ENCODE data around the gene NKAP. TPM values are rescaled to one million over a fixed set of nuclear protein-coding genes. Genes with fewer than 3 reads are reported as not detected.

NKAP gene
- total RNA-seq, 1 donor, result 4.3 TPM

DNA sequence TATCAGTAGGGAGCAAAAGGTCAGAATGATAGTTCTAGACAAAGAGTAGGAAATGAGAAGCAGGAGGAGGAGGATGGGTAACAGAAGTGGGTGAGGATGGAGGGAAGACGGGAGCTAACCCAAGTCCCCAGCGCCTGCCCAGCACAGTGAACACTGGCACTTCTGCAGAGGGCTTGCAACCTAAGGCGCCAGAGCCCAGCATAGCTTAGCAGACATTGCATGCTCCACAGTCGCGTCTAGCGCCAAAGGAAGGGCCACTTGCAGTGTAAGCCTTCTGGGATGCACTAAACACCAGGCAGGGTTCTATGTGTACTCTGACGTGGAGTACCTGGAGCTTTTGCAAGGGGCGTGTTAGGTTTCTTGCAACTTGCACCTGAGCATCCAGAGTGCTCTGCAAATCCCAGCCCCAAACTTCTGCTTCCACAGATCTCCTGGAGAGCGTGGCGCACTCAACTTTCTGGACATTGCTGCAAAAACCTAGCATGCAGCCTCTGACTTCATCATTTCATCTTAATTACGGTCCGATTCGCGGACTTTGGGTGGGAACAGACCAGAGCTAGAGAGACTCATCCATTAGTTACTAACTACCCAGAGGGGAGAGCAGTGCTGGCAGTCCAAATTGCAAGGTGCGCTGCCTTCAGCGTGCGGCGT is 46.5 kb upstream of the NKAP start:
- no peak overlapping the region for H2AFZ ChIP-seq (ENCODE audit: low read length)
- DNase-seq (ENCODE audit: insufficient read length, low spot score, missing footprints), result no peak
- no peak overlapping the region for H3K4me3 ChIP-seq (ENCODE audit: insufficient read depth, low read length)
- H3K79me2 ChIP-seq (ENCODE audit: insufficient read depth, low read length), result no peaks in the 10 kb centered on the region
- H3K4me1 ChIP-seq (ENCODE audit: insufficient read depth, low read length), result no peaks in the 10 kb centered on the region
- TF ChIP-seq CTCF (IDR thresholded peaks at IDR 0.05; ENCODE audit: extremely low read depth, low read depth, low read length), result no peak
- no peak overlapping the region for H3K27ac ChIP-seq (ENCODE audit: low read depth, low read length)
- H4K20me1 ChIP-seq (ENCODE audit: insufficient read depth, low read length), result no peaks in the 10 kb centered on the region
- no peaks in the 10 kb centered on the region for H3K9me3 ChIP-seq (ENCODE audit: low read depth, low read length)
- H3K27me3 ChIP-seq (ENCODE audit: insufficient read depth, low read length), result peaks cover 38% of the 10 kb centered on the region
- no peak overlapping the region for H3K4me2 ChIP-seq (ENCODE audit: insufficient read depth, low read length)
- H3K36me3 ChIP-seq (ENCODE audit: insufficient read depth, low read length), result no peaks in the 10 kb centered on the region

GRCh38 chrX:119986203-119986602 is 42.7 kb upstream of the NKAP start:
- Histone ChIP-seq H3K27ac (ENCODE audit: low read depth, low read length) (no peak overlapping the region), H3K9me3 (ENCODE audit: low read depth, low read length) (no peaks in the 10 kb centered on the region), H3K27me3 (ENCODE audit: insufficient read depth, low read length) (peaks cover 11% of the 10 kb centered on the region), H3K4me2 (ENCODE audit: insufficient read depth, low read length) (no peak overlapping the region), H3K79me2 (ENCODE audit: insufficient read depth, low read length) (no peaks in the 10 kb centered on the region), H2AFZ (ENCODE audit: low read length) (no peak overlapping the region), H3K4me3 (ENCODE audit: insufficient read depth, low read length) (no peak overlapping the region), H4K20me1 (ENCODE audit: insufficient read depth, low read length) (no peaks in the 10 kb centered on the region), H3K36me3 (ENCODE audit: insufficient read depth, low read length) (no peaks in the 10 kb centered on the region), H3K4me1 (ENCODE audit: insufficient read depth, low read length) (no peaks in the 10 kb centered on the region)
- no peak for TF ChIP-seq CTCF (IDR thresholded peaks at IDR 0.05; ENCODE audit: extremely low read depth, low read depth, low read length)
- DNase-seq (ENCODE audit: insufficient read length, low spot score, missing footprints), result no peak

DNA sequence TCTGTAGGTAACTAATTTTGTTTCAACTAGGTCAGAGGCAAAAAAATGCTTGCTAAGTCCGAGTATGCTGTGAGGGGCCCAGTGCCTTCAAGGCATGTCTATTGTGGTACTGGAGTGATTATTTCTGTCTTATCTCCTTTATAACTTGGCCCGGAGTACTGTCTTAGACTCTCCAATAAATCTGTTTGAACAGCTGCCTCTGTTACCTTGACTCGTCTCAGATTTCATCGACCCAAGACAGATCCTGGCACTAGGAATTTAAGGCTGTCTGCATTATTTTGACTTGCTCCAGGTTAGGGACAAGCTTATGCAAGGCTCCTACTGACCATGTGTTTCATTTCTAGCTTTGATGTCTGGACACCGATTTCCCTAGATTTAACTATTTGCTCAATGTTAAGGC is 41.1 kb upstream of the NKAP start:
- Histone ChIP-seq H4K20me1 (ENCODE audit: insufficient read depth, low read length) (no peaks in the 10 kb centered on the region), H3K9me3 (ENCODE audit: low read depth, low read length) (no peaks in the 10 kb centered on the region), H3K4me3 (ENCODE audit: insufficient read depth, low read length) (no peak overlapping the region), H3K27me3 (ENCODE audit: insufficient read depth, low read length) (no peaks in the 10 kb centered on the region), H3K4me2 (ENCODE audit: insufficient read depth, low read length) (no peak overlapping the region), H3K36me3 (ENCODE audit: insufficient read depth, low read length) (no peaks in the 10 kb centered on the region), H3K27ac (ENCODE audit: low read depth, low read length) (no peak overlapping the region), H3K79me2 (ENCODE audit: insufficient read depth, low read length) (no peaks in the 10 kb centered on the region), H3K4me1 (ENCODE audit: insufficient read depth, low read length) (no peaks in the 10 kb centered on the region), H2AFZ (ENCODE audit: low read length) (no peak overlapping the region)
- no peak for DNase-seq (ENCODE audit: insufficient read length, low spot score, missing footprints)
- no peak for TF ChIP-seq CTCF (IDR thresholded peaks at IDR 0.05; ENCODE audit: extremely low read depth, low read depth, low read length)

- Histone ChIP-seq H3K4me1 (ENCODE audit: insufficient read depth, low read length) (no peaks in the 10 kb centered on the region), H4K20me1 (ENCODE audit: insufficient read depth, low read length) (no peaks in the 10 kb centered on the region), H3K79me2 (ENCODE audit: insufficient read depth, low read length) (no peaks in the 10 kb centered on the region), H2AFZ (ENCODE audit: low read length) (no peak overlapping the region), H3K9me3 (ENCODE audit: low read depth, low read length) (no peaks in the 10 kb centered on the region), H3K4me2 (ENCODE audit: insufficient read depth, low read length) (no peak overlapping the region), H3K27ac (ENCODE audit: low read depth, low read length) (no peak overlapping the region), H3K4me3 (ENCODE audit: insufficient read depth, low read length) (no peak overlapping the region), H3K36me3 (ENCODE audit: insufficient read depth, low read length) (no peaks in the 10 kb centered on the region), H3K27me3 (ENCODE audit: insufficient read depth, low read length) (no peaks in the 10 kb centered on the region)
- TF ChIP-seq CTCF (IDR thresholded peaks at IDR 0.05; ENCODE audit: extremely low read depth, low read depth, low read length), result no peak
- DNase-seq (ENCODE audit: insufficient read length, low spot score, missing footprints), result no peak
Measured at GRCh38 chrX:119983494-119983893, 39.9 kb upstream of the NKAP start.
